Subcutaneous adipose tissue (tissue), 4 donors: Measurements from ENCODE around the gene OSBPL10. TPM values are rescaled to one million over a fixed set of nuclear protein-coding genes. Genes with fewer than 3 reads are reported as not detected.

Source experiments
- CTCF ChIP-seq: fragments of 450-650 bp; IDR thresholded peaks from one replicate; pipeline ENCODE4 v1.5.1; 2016; ENCODE audit warnings: low read depth, mild to moderate bottlenecking, control low read depth, antibody characterized with exemption, moderate library complexity
- total RNA-seq, 4 donors: library from RNA; depleted of rRNA; stranded (reverse); fragments of >200 nt; gene quantifications; one replicate each; pipeline ENCODE4 v1.1.0, GENCODE V29; 2016

OSBPL10 gene
- total RNA-seq, 4 donors from 2014 or later: 7.3 to 72.7 (median 26.0) TPM

- no peak for TF ChIP-seq CTCF
These were observed 105.6 kb downstream of the OSBPL10 start for GRCh38 chr3:31875437-31875836.

- TF ChIP-seq CTCF: no peak
These were observed 107.7 kb downstream of the OSBPL10 start for GRCh38 chr3:31873254-31873820.

- no peak for TF ChIP-seq CTCF
These were observed 109.0 kb downstream of the OSBPL10 start for GRCh38 chr3:31871939-31872507.

- no peak for TF ChIP-seq CTCF
These were observed 112.8 kb downstream of the OSBPL10 start for GRCh38 chr3:31868236-31868635.

- no peak for TF ChIP-seq CTCF
These were observed 118.3 kb downstream of the OSBPL10 start for GRCh38 chr3:31862666-31863279.

GRCh38 chr3:31861826-31862225, 119.2 kb downstream of the OSBPL10 start:
- no peak for TF ChIP-seq CTCF

- no peak for TF ChIP-seq CTCF
These were observed 121.8 kb downstream of the OSBPL10 start for GRCh38 chr3:31859245-31859644.
